Measurements from ENCODE around the gene SMIM12. TPM values are rescaled to one million over a fixed set of nuclear protein-coding genes. Genes with fewer than 3 reads are reported as not detected.
A peak's percentile ranks its signal among the peaks of the same experiment; 100 is the strongest.

Gene SMIM12
- total RNA-seq, 1 donor from 2014 or later: 32.0 TPM

DNA sequence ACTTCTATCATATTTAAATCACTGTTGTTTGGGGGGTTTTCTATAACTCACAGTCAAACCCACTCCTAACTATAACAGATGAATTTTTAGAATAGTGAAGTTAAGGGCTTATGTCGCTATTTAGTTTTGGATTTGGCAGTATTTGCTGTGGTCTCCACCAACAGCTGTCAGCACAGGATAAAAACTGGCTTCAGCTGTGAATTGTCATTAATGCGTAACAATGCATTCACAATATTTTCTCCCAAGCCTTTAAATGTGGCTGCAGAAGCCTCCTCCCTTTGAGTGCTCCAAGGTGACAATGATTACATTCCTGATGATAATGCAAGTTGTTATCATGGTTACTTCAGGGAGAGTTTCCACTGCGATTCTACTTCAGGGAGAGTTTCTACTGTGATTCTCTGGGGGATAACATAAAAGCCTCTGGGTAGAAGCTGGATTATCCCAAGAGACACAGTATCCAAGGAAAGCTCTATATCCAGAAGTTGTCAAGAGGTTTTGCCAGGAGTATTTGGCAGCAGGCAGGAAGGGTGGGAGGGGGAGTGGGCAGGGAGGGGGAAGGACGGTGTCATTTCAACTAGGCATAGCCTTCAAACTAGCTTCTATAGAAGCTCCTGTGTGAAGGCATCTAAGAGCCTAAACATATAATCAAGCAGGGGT, 14.9 kb upstream of the SMIM12 start:
- ATAC-seq (no peak), DNase-seq (ENCODE audit: low spot score) (no peak)

- ATAC-seq (no peak), DNase-seq (ENCODE audit: low spot score) (no peak)
These were observed 12.6 kb upstream of the SMIM12 start for GRCh38 chr1:34872133-34872503.

GRCh38 chr1:34871443-34872132, 12.0 kb upstream of the SMIM12 start:
- DNase-seq (ENCODE audit: low spot score): no peak
- no peak for ATAC-seq

DNA sequence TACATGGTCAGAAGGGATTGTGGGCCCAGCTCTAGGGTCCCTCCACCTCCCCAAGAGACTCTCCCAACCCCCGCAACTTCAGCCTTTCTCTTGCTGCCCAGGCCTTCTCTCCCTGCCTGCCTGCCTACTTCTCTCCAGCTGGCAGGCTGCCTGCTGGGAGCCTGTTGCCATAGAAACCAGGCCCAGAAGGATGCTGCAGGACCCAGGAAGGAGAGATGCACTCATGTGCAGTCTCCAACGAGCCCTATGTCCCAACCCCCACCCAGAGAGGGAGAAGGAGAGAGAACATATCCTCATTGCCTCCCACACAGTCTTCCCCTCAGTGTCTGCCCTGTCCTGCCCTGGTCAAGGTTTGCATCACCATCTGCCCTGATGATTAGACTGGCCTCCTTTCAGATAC, 10.8 kb upstream of the SMIM12 start:
- DNase-seq (ENCODE audit: low spot score) (no peak), ATAC-seq (no peak)

GRCh38 chr1:34869760-34870159, 10.2 kb upstream of the SMIM12 start:
- no peak for ATAC-seq
- no peak for DNase-seq (ENCODE audit: low spot score)

- no peak for ATAC-seq
- DNase-seq (ENCODE audit: low spot score): no peak
These were observed 8.9 kb upstream of the SMIM12 start for GRCh38 chr1:34868230-34869049.

DNA sequence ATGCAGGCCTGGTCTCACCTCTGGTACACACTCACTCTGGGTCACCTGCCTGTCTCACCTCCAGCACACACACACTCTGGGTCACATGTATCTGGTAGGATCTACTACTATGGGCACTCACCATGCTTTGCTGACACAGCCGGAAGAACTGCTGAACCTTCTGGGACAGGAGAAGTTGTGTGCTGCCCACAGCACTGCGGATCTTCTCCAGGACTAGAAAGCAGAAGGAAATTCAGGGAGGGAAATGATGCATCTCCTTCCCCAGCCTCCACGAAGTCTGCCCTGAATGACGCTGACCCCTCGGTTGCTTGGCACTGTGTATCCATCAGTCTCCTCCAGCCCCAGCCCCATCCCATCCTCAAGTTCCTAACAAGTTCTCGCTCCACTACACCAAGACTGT, 7.9 kb upstream of the SMIM12 start:
- ATAC-seq (no peak), DNase-seq (ENCODE audit: low spot score) (no peak)

GRCh38 chr1:34866762-34867109, 7.2 kb upstream of the SMIM12 start:
- no peak for ATAC-seq
- DNase-seq (ENCODE audit: low spot score): no peak

DNA sequence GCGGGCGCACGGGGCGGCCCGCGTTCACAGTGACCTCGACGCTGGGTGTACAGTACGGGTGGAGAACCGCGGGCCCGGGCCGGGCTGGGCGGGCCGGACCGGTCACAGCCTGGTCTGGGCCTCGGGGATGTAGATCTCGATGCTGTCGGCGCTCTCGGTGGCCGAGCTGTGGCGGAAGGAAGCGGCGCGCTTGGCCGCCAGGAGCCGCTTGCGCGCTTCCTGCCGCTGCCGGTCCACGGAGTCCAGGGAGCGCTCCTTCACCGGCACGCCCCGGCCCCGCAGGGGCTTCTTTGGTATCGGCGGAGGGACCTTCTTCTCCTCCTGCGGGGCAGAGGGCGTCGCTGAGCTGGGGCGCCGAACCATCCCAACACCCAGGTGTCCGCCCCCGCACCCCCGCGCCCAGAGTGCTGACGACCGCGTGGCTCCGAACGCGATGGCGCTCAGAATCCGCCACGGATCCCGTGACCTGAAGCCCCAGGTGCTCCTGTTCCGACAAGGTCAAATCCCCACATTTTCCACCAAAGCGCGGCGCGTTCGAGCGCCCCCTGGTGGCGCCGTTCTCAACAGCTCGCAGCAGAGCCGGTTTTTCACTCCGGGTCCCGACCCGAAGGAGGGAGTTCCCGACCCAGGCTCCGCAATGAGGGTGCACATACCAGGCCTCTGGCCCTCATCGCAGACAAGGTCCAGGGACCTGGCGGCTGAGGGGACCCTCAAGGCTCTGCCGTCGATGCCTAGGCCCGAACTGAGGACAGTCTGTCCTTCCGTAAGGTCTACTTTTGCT, 6.6 kb upstream of the SMIM12 start:
- DNase-seq (ENCODE audit: low spot score) (peak; percentile 89), ATAC-seq (peak; percentile 93)

DNA sequence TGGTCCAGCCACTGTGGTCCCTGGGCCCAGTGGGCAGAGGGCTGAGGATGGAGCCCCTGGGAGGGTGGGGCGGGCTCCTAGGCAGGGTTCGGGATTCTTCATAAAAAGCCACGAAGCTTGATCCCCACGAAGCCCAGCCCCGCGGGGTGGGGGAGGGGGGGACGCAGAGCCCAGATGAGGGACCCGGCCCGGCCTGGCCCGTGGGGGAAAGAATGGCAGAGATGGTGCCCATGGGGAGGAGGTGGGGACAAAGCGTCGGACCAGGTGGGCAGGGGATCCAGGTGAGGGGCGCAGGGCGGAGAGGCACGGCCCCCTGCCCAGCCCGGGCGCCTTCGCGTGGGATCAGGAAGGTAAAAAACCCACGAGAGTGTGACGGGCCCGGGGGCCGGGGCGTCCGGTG, 6.0 kb upstream of the SMIM12 start:
- DNase-seq (ENCODE audit: low spot score) (no peak), ATAC-seq (no peak)

GRCh38 chr1:34864759-34865158, 5.2 kb upstream of the SMIM12 start:
- ATAC-seq (no peak), DNase-seq (ENCODE audit: low spot score) (no peak)

DNA sequence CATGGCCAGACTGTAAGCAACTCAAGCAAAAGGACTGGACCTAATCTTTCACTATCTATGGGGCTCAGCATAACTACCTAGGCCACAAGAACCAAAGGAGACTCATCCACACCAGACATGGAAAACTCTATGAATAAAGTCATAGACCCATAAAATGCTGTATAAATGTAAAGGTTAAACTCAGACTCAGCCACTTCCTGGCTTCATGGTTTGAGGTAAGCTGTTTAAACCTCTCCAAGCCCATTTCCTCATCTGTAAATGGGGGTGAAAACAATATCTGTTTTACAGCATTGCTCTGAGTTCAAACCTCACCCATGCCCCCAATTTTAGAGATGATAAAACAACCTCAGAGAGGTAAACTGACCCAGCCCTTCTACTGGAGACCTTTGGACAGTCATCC, 4.0 kb upstream of the SMIM12 start:
- DNase-seq (ENCODE audit: low spot score) (no peak), ATAC-seq (no peak)

DNA sequence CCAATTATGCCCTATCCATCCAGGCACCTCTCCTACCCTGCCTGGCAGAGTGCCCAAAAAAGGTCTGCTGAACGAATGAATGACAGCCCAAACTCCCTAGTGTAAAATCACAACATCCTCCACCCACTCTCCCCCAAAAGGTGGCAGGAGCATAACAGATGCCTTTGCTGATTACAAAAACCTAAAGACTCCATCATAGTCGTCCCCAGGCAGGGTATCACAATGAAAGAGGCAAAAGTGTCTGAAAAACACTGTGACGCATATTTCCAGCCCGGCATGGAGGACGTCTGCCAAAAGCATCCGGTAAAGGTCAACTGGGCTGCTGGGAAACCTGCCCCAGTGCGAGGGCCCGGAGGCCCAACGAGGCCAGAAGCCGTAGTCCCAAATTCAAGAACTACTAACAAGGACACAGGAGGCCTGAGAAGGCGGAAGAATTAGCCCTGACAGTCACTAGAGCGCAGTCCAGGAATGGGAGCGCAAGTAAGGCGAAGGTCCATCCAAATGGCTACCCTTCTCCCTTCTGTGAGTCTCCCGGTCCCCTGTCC, 576 bp downstream of the SMIM12 start:
- ATAC-seq (peak; percentile 62), DNase-seq (ENCODE audit: low spot score) (peak; percentile 68)

DNA sequence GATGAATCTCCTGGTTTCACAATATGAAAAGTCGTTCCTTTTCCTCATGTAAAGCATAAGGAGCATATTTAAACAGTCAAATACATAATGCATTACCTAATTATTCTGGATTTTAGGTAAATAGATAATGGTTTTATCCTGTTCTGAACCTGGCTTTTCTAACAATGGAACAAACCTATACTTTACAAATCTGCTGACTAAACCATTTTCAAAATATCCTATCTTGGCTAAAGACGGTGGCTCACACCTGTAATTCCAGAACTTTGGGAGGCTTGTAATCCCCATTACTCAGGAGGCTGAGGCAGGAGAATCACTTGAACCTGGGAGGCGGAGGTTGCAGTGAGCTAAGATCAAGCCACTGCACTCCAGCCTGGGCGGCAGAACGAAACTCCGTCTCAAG, 2.9 kb downstream of the SMIM12 start:
- no peak for DNase-seq (ENCODE audit: low spot score)
- no peak for ATAC-seq

DNA sequence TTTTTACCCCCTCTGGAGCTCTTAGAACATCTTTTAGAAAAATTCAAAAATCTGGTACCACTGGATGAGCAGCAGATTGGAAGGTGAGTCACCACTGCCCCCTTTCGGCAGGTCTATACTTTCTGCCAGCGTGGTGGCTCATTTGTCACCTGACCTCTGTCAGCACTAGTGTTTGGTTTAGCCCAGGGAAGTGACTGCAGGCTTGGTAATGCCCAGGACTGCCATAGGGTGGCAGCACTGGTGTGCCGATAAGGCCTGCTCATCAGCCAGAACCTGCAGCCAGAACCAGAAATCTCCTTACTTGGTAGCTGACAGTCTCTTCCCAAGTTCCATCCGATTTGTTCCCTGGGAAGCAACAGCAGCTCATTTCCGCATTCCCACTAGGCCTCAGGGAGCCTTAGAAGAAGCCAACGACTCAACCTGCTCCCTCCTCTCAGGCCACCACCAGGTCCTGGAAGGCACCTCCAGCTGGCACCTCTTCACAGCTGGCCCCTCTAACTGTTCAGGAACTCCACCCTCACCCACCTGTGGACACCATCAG, 6.8 kb downstream of the SMIM12 start:
- peak; percentile 92 for DNase-seq (ENCODE audit: low spot score)
- peak; percentile 99 for ATAC-seq

- DNase-seq (ENCODE audit: low spot score) (peak; percentile 82), ATAC-seq (peak; percentile 72)
These were observed 8.0 kb downstream of the SMIM12 start for GRCh38 chr1:34851431-34852105.

GRCh38 chr1:34850382-34850781, 9.2 kb downstream of the SMIM12 start:
- ATAC-seq: no peak
- no peak for DNase-seq (ENCODE audit: low spot score)

- DNase-seq (ENCODE audit: low spot score) (no peak), ATAC-seq (no peak)
These were observed 12.5 kb downstream of the SMIM12 start for GRCh38 chr1:34847094-34847493.

DNA sequence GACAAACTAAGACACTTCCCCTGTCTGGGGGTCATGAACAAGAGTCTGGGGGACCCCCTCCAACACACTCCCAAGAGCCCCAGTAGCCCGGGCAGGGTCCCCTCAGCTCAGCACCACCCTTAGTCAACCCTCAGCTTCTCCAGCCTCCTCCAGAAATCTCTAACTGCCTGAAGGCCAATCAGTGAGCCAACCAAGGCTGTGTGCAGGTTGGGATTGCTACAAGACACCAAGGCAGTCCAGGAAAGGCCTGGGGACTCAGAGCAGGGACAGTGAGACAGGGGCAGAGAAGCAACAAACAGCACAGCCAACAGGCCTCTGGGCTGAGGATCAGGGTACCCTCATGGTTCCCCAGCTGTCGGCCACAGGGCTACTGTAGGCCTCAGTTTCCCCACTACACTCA, 13.3 kb downstream of the SMIM12 start:
- no peak for DNase-seq (ENCODE audit: low spot score)
- ATAC-seq: no peak
